ENCODE data around the gene DDX20. TPM values are rescaled to one million over a fixed set of nuclear protein-coding genes. Genes with fewer than 3 reads are reported as not detected.
A peak's percentile ranks its signal among the peaks of the same experiment; 100 is the strongest.

The DDX20 gene, protein sequence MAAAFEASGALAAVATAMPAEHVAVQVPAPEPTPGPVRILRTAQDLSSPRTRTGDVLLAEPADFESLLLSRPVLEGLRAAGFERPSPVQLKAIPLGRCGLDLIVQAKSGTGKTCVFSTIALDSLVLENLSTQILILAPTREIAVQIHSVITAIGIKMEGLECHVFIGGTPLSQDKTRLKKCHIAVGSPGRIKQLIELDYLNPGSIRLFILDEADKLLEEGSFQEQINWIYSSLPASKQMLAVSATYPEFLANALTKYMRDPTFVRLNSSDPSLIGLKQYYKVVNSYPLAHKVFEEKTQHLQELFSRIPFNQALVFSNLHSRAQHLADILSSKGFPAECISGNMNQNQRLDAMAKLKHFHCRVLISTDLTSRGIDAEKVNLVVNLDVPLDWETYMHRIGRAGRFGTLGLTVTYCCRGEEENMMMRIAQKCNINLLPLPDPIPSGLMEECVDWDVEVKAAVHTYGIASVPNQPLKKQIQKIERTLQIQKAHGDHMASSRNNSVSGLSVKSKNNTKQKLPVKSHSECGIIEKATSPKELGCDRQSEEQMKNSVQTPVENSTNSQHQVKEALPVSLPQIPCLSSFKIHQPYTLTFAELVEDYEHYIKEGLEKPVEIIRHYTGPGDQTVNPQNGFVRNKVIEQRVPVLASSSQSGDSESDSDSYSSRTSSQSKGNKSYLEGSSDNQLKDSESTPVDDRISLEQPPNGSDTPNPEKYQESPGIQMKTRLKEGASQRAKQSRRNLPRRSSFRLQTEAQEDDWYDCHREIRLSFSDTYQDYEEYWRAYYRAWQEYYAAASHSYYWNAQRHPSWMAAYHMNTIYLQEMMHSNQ
- total RNA-seq (10 to 100 TPM in 4 of 5 donors, under 1 TPM in 1; 0.58 to 55.6 (median 17.2) TPM), polyA plus RNA-seq (1 to 10 TPM; 3.3 to 4.9 (median 3.7) TPM)
- long read RNA-seq, donor 1, full-length matches to known transcripts = 2 of 8 reads
- long read RNA-seq, donor 1, partial matches to known transcripts = 6 of 8 reads
- long read RNA-seq, donor 1, other reads (novel, unspliced or antisense) = 0 of 8 reads
- long read RNA-seq, donor 2, full-length matches to known transcripts = 4 of 4 reads
- long read RNA-seq, donor 2, partial matches to known transcripts = 0 of 4 reads
- long read RNA-seq, donor 2, other reads (novel, unspliced or antisense) = 0 of 4 reads
- long read RNA-seq, donor 3 = 0 reads
- long read RNA-seq, donor 4 = 0 reads
- long read RNA-seq, donor 5, full-length matches to known transcripts = 8 of 8 reads
- long read RNA-seq, donor 5, partial matches to known transcripts = 0 of 8 reads
- long read RNA-seq, donor 5, other reads (novel, unspliced or antisense) = 0 of 8 reads
- long read RNA-seq, donor 6 = 0 reads
- long read RNA-seq, donor 7, full-length matches to known transcripts = 8 of 8 reads
- long read RNA-seq, donor 7, partial matches to known transcripts = 0 of 8 reads
- long read RNA-seq, donor 7, other reads (novel, unspliced or antisense) = 0 of 8 reads
- long read RNA-seq, donor 8, full-length matches to known transcripts = 2 of 7 reads
- long read RNA-seq, donor 8, partial matches to known transcripts = 5 of 7 reads
- long read RNA-seq, donor 8, other reads (novel, unspliced or antisense) = 0 of 7 reads
- long read RNA-seq, donor 9, full-length matches to known transcripts = 3 of 8 reads
- long read RNA-seq, donor 9, partial matches to known transcripts = 5 of 8 reads
- long read RNA-seq, donor 9, other reads (novel, unspliced or antisense) = 0 of 8 reads
- long read RNA-seq, donor 10, full-length matches to known transcripts = 1 of 1 reads
- long read RNA-seq, donor 10, partial matches to known transcripts = 0 of 1 reads
- long read RNA-seq, donor 10, other reads (novel, unspliced or antisense) = 0 of 1 reads

- peaks cover 2 to 27% (median 22%) of the 10 kb centered on the region in 4 donors for H3K36me3 ChIP-seq
- H3K4me3 ChIP-seq = peak within 1 kb of the TSS; percentile 81 to 84 (median 82)
- DNase-seq = peak; percentile 92 to 98
- no peaks in the 10 kb centered on the region for H3K9me3 ChIP-seq
- peaks cover 8 to 39% (median 27%) of the 10 kb centered on the region in 4 donors for H3K4me1 ChIP-seq
- intact Hi-C loops (cut with DNase I; ENCODE audit: low total_unique reads) = no loop called here
- WGBS, 5 donors = 0% methylated on average over 57 to 67 of the region's 67 CpGs
- peak within 1 kb of the TSS; percentile 88 to 94 (median 90) for H3K27ac ChIP-seq
- TF ChIP-seq CTCF (IDR thresholded peaks at IDR 0.05) (peak in 5 of 7 experiments; percentile 68 to 93 (median 87)), POLR2AphosphoS5 (IDR thresholded peaks at IDR 0.05) (peak; percentile 70 to 86 (median 79)), EP300 (IDR thresholded peaks at IDR 0.05) (no peak), POLR2A (IDR thresholded peaks at IDR 0.05) (no peak)
- no peaks in the 10 kb centered on the region for H3K27me3 ChIP-seq
Observed at GRCh38 chr1:111755331-111756123, at the start of gene DDX20. TSS of gene DDX20 (plus strand) at chr1:111755901. CDS start at chr1:111755925, 24 bp downstream.

- H3K9me3 ChIP-seq = no peaks in the 10 kb centered on the region
- H3K27ac ChIP-seq = peak overlapping the region in 1 of 5 donors; percentile 28
- H3K36me3 ChIP-seq = peaks cover 9 to 85% (median 81%) of the 10 kb centered on the region in 4 donors
- intact Hi-C loops (cut with DNase I; ENCODE audit: low total_unique reads) = no loop called here
- peaks cover 0 to 28% (median 11%) of the 10 kb centered on the region in 4 donors for H3K4me1 ChIP-seq
- H3K4me3 ChIP-seq = no peak overlapping the region
- TF ChIP-seq EP300 (IDR thresholded peaks at IDR 0.05) (no peak), POLR2A (IDR thresholded peaks at IDR 0.05) (no peak), POLR2AphosphoS5 (IDR thresholded peaks at IDR 0.05) (no peak), CTCF (IDR thresholded peaks at IDR 0.05) (no peak)
- no peaks in the 10 kb centered on the region for H3K27me3 ChIP-seq
- 61 to 78% (median 71%) methylated on average over 2 of the region's 2 CpGs for WGBS, 5 donors
- no peak for DNase-seq
Observed at GRCh38 chr1:111706921-111707320, 48.8 kb upstream of the DDX20 start.

DNA sequence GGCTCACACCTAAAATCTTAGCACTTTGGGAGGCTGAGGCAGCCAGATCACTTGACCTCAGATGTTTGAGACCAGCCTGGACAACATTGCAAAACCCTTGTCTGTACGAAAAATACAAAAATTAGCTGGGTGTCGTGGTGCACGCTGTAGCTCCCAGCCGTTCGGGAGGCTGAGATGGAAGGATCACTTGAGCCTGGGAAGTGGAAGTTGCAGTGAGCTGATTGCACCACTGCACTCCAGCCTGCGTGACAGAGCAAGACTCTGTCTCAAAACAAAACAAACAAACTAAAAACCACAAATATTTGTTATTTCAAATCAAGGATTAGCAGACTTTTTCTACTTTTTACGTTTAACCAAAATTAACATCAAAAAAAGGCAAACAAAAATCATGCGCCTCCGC is 47.8 kb upstream of the DDX20 start:
- intact Hi-C loops (cut with DNase I; ENCODE audit: low total_unique reads) = no loop called here
- no peaks in the 10 kb centered on the region for H3K9me3 ChIP-seq

More for the DNA sequence above, 47.8 kb upstream of the DDX20 start:
- Histone ChIP-seq H3K4me3 (no peak overlapping the region), H3K36me3 (peaks cover 9 to 80% (median 74%) of the 10 kb centered on the region in 4 donors), H3K27me3 (no peaks in the 10 kb centered on the region), H3K27ac (peak overlapping the region in 2 of 5 donors; percentile 28 to 47), H3K4me1 (peaks cover 0 to 28% (median 11%) of the 10 kb centered on the region in 4 donors)
- no peak for TF ChIP-seq EP300 (IDR thresholded peaks at IDR 0.05)
- TF ChIP-seq POLR2AphosphoS5 (IDR thresholded peaks at IDR 0.05) = peak in 2 of 3 donors; percentile 17 to 30
- DNase-seq = no peak
- WGBS, 5 donors = 61 to 73% (median 71%) methylated on average over 9 of the region's 9 CpGs
